IMR-90 (cell line): ENCODE results near the gene FCHSD2. TPM values are rescaled to one million over a fixed set of nuclear protein-coding genes. Genes with fewer than 3 reads are reported as not detected.
A peak's percentile ranks its signal among the peaks of the same experiment; 100 is the strongest.

ENCODE experiments used
- ATAC-seq: fragments of 200-7000 bp; cut with Tn5 transposase; 2 replicates; pipeline ENCODE4 v1.9.1; 2020; ENCODE audit warnings: low read depth, mild to moderate bottlenecking, moderate library complexity
- BruUV-seq: library from RNA; stranded (reverse); fragments of 400-500 nt; replicated peaks from 2 replicates; lab custom pipeline; 2021; lab: Mats Ljungman, UMichigan
- CTCF ChIA-PET: fragments of 300-600 bp; formaldehyde crosslinking; extraction: SDS; loops from one replicate; lab custom pipeline; 2021; ENCODE audit warnings: antibody characterized with exemption; lab: Yijun Ruan, JAX
- POLR2A ChIA-PET: fragments of 300-600 bp; sonication (Branson Sonifier 250); formaldehyde crosslinking; loops from one replicate; lab custom pipeline; 2022; ENCODE audit warnings: antibody characterized with exemption; ENCODE audit not compliant: unreplicated experiment; lab: Charles Lee
- DNase-seq: peaks from one replicate; pipeline ENCODE4 v3.0.0; 2013
- H2AFZ ChIP-seq: replicated peaks from 2 replicates; pipeline ENCODE3; 2013; ENCODE audit warnings: low read length, mild to moderate bottlenecking; ENCODE audit not compliant: poor library complexity
- H2AK5ac ChIP-seq: 2 replicates; pipeline ENCODE4 v1.6.1; 2013; ENCODE audit warnings: low read depth, low read length, inconsistent platforms
- H2AK9ac ChIP-seq: replicated peaks from 2 replicates; pipeline ENCODE3; 2013; ENCODE audit warnings: mild to moderate bottlenecking, low read depth, low read length, moderate library complexity; ENCODE audit not compliant: poor library complexity
- H2BK120ac ChIP-seq: 2 replicates; pipeline ENCODE4 v1.6.1; 2013; ENCODE audit warnings: low read depth, low read length, inconsistent platforms
- H2BK15ac ChIP-seq: 3 replicates; pipeline ENCODE4 v1.6.1; 2013; ENCODE audit warnings: low read depth, low read length, inconsistent platforms
- H2BK20ac ChIP-seq: 2 replicates; pipeline ENCODE4 v1.6.1; 2013; ENCODE audit warnings: low read depth, mild to moderate bottlenecking, inconsistent platforms, low read length, moderate library complexity
- H2BK5ac ChIP-seq: 2 replicates; pipeline ENCODE4 v1.6.1; 2013; ENCODE audit warnings: mild to moderate bottlenecking, low read depth, low read length, inconsistent platforms; ENCODE audit not compliant: poor library complexity, severe bottlenecking
- H3K14ac ChIP-seq: replicated peaks from 2 replicates; pipeline ENCODE4 v1.6.1; 2013; ENCODE audit warnings: low read depth, low read length, inconsistent platforms
- H3K18ac ChIP-seq: 2 replicates; pipeline ENCODE4 v1.6.1; 2013; ENCODE audit warnings: low read depth, low read length, control low read depth
- H3K23ac ChIP-seq: 2 replicates; pipeline ENCODE4 v1.6.1; 2013; ENCODE audit warnings: low read depth, low read length, inconsistent platforms
- H3K27ac ChIP-seq: 2 replicates; pipeline ENCODE4 v1.5.1; 2013; ENCODE audit warnings: mild to moderate bottlenecking, control low read depth, low read length; ENCODE audit not compliant: insufficient read depth
- H3K27me3 ChIP-seq: 2 replicates; pipeline ENCODE4 v1.6.1; 2013; ENCODE audit warnings: low read length; ENCODE audit not compliant: control insufficient read depth, insufficient read depth
- H3K36me3 ChIP-seq: 2 replicates; pipeline ENCODE4 v1.6.1; 2013; ENCODE audit warnings: low read length, mixed read lengths; ENCODE audit not compliant: control insufficient read depth, insufficient read depth
- H3K4ac ChIP-seq: 2 replicates; pipeline ENCODE4 v1.6.1; 2013; ENCODE audit warnings: low read depth, low read length, inconsistent platforms
- H3K4me1 ChIP-seq: 2 replicates; pipeline ENCODE4 v1.6.1; 2013; ENCODE audit warnings: low read length, mixed read lengths; ENCODE audit not compliant: control insufficient read depth, insufficient read depth
- H3K4me2 ChIP-seq: 2 replicates; pipeline ENCODE4 v1.6.1; 2013; ENCODE audit warnings: low read depth, mild to moderate bottlenecking, control low read depth, low read length, moderate library complexity
- H3K4me3 ChIP-seq: 2 replicates; pipeline ENCODE4 v1.5.1; 2013; ENCODE audit warnings: low read depth, mild to moderate bottlenecking, control low read depth, low read length, moderate library complexity; ENCODE audit not compliant: insufficient read depth
- H3K56ac ChIP-seq: 2 replicates; pipeline ENCODE4 v1.6.1; 2013; ENCODE audit warnings: low read length, inconsistent platforms; ENCODE audit not compliant: insufficient read depth; ENCODE audit errors: extremely low read depth
- H3K79me1 ChIP-seq, 2 experiments: 2 replicates each; pipeline ENCODE4 v1.6.1; 2013; ENCODE audit warnings: low read length in 2 of 2, inconsistent platforms in 1 of 2, low read depth in 1 of 2
- H3K9ac ChIP-seq: 2 replicates; pipeline ENCODE4 v1.6.1; 2013; ENCODE audit warnings: low read depth, low read length, control low read depth
- H3K9me1 ChIP-seq: 2 replicates; pipeline ENCODE4 v1.6.1; 2013; ENCODE audit warnings: low read length, inconsistent platforms; ENCODE audit not compliant: insufficient read depth
- H3K9me3 ChIP-seq: 2 replicates; pipeline ENCODE4 v1.6.1; 2013; ENCODE audit warnings: low read length; ENCODE audit not compliant: control insufficient read depth, insufficient read depth
- H4K20me1 ChIP-seq: 2 replicates; pipeline ENCODE4 v1.6.1; 2013; ENCODE audit warnings: low read length, inconsistent platforms; ENCODE audit not compliant: insufficient read depth
- H4K5ac ChIP-seq: 2 replicates; pipeline ENCODE4 v1.6.1; 2013; ENCODE audit warnings: mild to moderate bottlenecking, low read depth, low read length, control low read depth
- H4K8ac ChIP-seq, 2 experiments: 2 replicates each; pipeline ENCODE4 v1.6.1; 2013; ENCODE audit warnings: low read depth in 2 of 2, low read length in 2 of 2, control low read depth in 1 of 2, inconsistent platforms in 1 of 2
- H4K91ac ChIP-seq: 2 replicates; pipeline ENCODE4 v1.6.1; 2013; ENCODE audit warnings: low read depth, low read length, inconsistent platforms; ENCODE audit not compliant: insufficient read depth
- BHLHE40 ChIP-seq: fragments of 150-350 bp; IDR thresholded peaks from 2 replicates; pipeline ENCODE4 v1.6.1; 2016; ENCODE audit warnings: mild to moderate bottlenecking, low read depth, low read length
- CEBPB ChIP-seq: IDR thresholded peaks from 2 replicates; pipeline ENCODE4 v1.6.1; 2012; ENCODE audit warnings: low read depth, low read length, improper control_type of control experiment
- CHD1 ChIP-seq: IDR thresholded peaks from 2 replicates; pipeline ENCODE4 v1.6.1; 2012; ENCODE audit warnings: low read depth, low read length, improper control_type of control experiment
- FOS ChIP-seq: fragments of 150-350 bp; IDR thresholded peaks from 2 replicates; pipeline ENCODE4 v1.6.1; 2016; ENCODE audit warnings: low read depth, low read length
- MAFK ChIP-seq: IDR thresholded peaks from 2 replicates; pipeline ENCODE4 v1.6.1; 2012; ENCODE audit warnings: low read depth, low read length, improper control_type of control experiment
- MAZ ChIP-seq: IDR thresholded peaks from 2 replicates; pipeline ENCODE4 v1.6.1; 2012; ENCODE audit warnings: low read depth, mild to moderate bottlenecking, low read length, improper control_type of control experiment, moderate library complexity, borderline replicate concordance
- MXI1 ChIP-seq: IDR thresholded peaks from 2 replicates; pipeline ENCODE4 v1.6.1; 2012; ENCODE audit warnings: low read depth, mild to moderate bottlenecking, low read length, moderate library complexity, borderline replicate concordance
- NFE2L2 ChIP-seq: fragments of 150-350 bp; IDR thresholded peaks from 2 replicates; pipeline ENCODE4 v1.6.1; 2016; ENCODE audit warnings: low read depth, mild to moderate bottlenecking, low read length
- POLR2A ChIP-seq: IDR thresholded peaks from 2 replicates; pipeline ENCODE4 v1.6.1; 2012; ENCODE audit warnings: mild to moderate bottlenecking, low read depth, low read length
- RAD21 ChIP-seq: IDR thresholded peaks from 2 replicates; pipeline ENCODE4 v1.6.1; 2012; ENCODE audit warnings: low read length, improper control_type of control experiment
- RCOR1 ChIP-seq: IDR thresholded peaks from 2 replicates; pipeline ENCODE4 v1.6.1; 2012; ENCODE audit warnings: mild to moderate bottlenecking, low read length, improper control_type of control experiment; ENCODE audit not compliant: insufficient replicate concordance
- RFX5 ChIP-seq: IDR thresholded peaks from 2 replicates; pipeline ENCODE4 v1.8.0; 2012; ENCODE audit warnings: low read depth, mild to moderate bottlenecking, low read length, moderate library complexity
- SMC3 ChIP-seq: fragments of 150-350 bp; IDR thresholded peaks from 2 replicates; pipeline ENCODE4 v1.6.1; 2016; ENCODE audit warnings: low read depth, mild to moderate bottlenecking, antibody characterized with exemption, low read length, moderate library complexity
- USF2 ChIP-seq: fragments of 150-350 bp; IDR thresholded peaks from 2 replicates; pipeline ENCODE4 v1.6.1; 2017; ENCODE audit warnings: mild to moderate bottlenecking, antibody characterized with exemption, low read length, low read depth
- WGBS, 2 experiments: methylation state at CpG; one replicate each; pipeline versions ENCODE4 v1.1.5 to v1.1.7; 2013; ENCODE audit warnings: missing lambda C conversion rate in 2 of 2; ENCODE audit not compliant: insufficient read length in 1 of 2; ENCODE audit errors: extremely low coverage in 2 of 2; 5-methylcytosine and 5-hydroxymethylcytosine counted together
- dilution Hi-C: fragments of 300-500 bp; cut with HindIII; formaldehyde crosslinking; loops from one replicate; pipeline ENCODE4 v1.14.3; 2018; ENCODE audit warnings: low sequenced_read_pairs; ENCODE audit not compliant: unreplicated experiment
- in situ Hi-C: fragments of 300-500 bp; cut with MboI; formaldehyde crosslinking; loops from 3 replicates; pipeline ENCODE4 v1.14.3; 2019; ENCODE audit warnings: low sequenced_read_pairs, inconsistent platforms, mixed read lengths
- intact Hi-C: fragments of 100-400 bp; cut with micrococcal nuclease; formaldehyde crosslinking; loops from 2 replicates; pipeline ENCODE4 v1.10.0; 2022
- polyA plus RNA-seq, 3 experiments: library from polyadenylated mRNA; depleted of rRNA; stranded (reverse); fragments of >200 nt; gene quantifications; 2 replicates each; pipeline ENCODE4 v1.2.3, GENCODE V29; 2012; ENCODE audit warnings: low replicate concordance in 1 of 3
- total RNA-seq: library from RNA; depleted of rRNA; stranded (reverse); fragments of >200 nt; gene quantifications from 2 replicates; pipeline ENCODE4 v1.2.3, GENCODE V29; 2012
- TF ChIP-seq, protein P1 (sequence below): conservative IDR thresholded peaks from 2 replicates; pipeline ENCODE4 v1.5.1; 2012; ENCODE audit warnings: mild to moderate bottlenecking, low read depth, low read length, improper control_type of control experiment
- TF ChIP-seq, protein P2 (sequence below): fragments of 150-350 bp; IDR thresholded peaks from 2 replicates; pipeline ENCODE4 v1.6.1; 2016; ENCODE audit warnings: low read depth, mild to moderate bottlenecking, low read length, moderate library complexity, borderline replicate concordance

FCHSD2 gene
- total and polyA plus RNA-seq, 2 of the 4 experiments (the other 2 are of a cell fraction), result 5.9 to 18.7 TPM

GRCh38 chr11:72958791-72959190 lies 183.3 kb downstream of the FCHSD2 start:
- Histone ChIP-seq H4K91ac (no peak overlapping the region), H3K36me3 (no peaks in the 10 kb centered on the region), H3K9ac (no peak overlapping the region), H2AFZ (no peak overlapping the region), H2BK5ac (no peak overlapping the region), H3K27me3 (no peaks in the 10 kb centered on the region), H3K79me1 (peaks cover 3 to 23% of the 10 kb centered on the region in 2 experiments; a peak in 3 of 4 replicates), H3K14ac (no peak overlapping the region), H3K4me1 (no peaks in the 10 kb centered on the region; the same call in 1 of the 2 replicates), H2AK9ac (no peak overlapping the region), H2BK15ac (no peak overlapping the region), H3K18ac (no peak overlapping the region), H3K9me3 (no peaks in the 10 kb centered on the region), H3K4me3 (no peak overlapping the region), H3K4ac (no peak overlapping the region), H3K27ac (no peak overlapping the region), H2BK20ac (no peak overlapping the region), H4K20me1 (0 out of 2 replicates have a peak, but pooled peaks cover 2% of the 10 kb centered on the region), H4K8ac (no peak overlapping the region), H4K5ac (no peak overlapping the region), H3K9me1 (peaks cover 6% of the 10 kb centered on the region; the same call in 1 of the 2 replicates), H3K23ac (no peak overlapping the region), H3K56ac (no peak overlapping the region), H2BK120ac (no peak overlapping the region), H3K4me2 (no peak overlapping the region), H2AK5ac (no peak overlapping the region)
- no CpG with 5 or more reads among the region's 2 CpGs for WGBS, 2 experiments
- intact Hi-C loops (no loop called here), in situ Hi-C loops (no loop called here), dilution Hi-C loops (no loop called here)
- DNase-seq (peak; percentile 47), ATAC-seq (no peak)
- BruUV-seq, result no TSS peak
- CTCF ChIA-PET, result no interaction called here
- TF ChIP-seq RFX5 (no peak), NFE2L2 (no peak), BHLHE40 (no peak), SMC3 (no peak), CEBPB (no peak), MAFK (no peak), MXI1 (no peak), POLR2A (no peak), MAZ (no peak), USF2 (no peak), CHD1 (no peak), FOS (no peak), RCOR1 (no peak), RAD21 (no peak)
- TF ChIP-seq, protein P1, sequence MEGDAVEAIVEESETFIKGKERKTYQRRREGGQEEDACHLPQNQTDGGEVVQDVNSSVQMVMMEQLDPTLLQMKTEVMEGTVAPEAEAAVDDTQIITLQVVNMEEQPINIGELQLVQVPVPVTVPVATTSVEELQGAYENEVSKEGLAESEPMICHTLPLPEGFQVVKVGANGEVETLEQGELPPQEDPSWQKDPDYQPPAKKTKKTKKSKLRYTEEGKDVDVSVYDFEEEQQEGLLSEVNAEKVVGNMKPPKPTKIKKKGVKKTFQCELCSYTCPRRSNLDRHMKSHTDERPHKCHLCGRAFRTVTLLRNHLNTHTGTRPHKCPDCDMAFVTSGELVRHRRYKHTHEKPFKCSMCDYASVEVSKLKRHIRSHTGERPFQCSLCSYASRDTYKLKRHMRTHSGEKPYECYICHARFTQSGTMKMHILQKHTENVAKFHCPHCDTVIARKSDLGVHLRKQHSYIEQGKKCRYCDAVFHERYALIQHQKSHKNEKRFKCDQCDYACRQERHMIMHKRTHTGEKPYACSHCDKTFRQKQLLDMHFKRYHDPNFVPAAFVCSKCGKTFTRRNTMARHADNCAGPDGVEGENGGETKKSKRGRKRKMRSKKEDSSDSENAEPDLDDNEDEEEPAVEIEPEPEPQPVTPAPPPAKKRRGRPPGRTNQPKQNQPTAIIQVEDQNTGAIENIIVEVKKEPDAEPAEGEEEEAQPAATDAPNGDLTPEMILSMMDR, result no peak
- TF ChIP-seq, protein P2, sequence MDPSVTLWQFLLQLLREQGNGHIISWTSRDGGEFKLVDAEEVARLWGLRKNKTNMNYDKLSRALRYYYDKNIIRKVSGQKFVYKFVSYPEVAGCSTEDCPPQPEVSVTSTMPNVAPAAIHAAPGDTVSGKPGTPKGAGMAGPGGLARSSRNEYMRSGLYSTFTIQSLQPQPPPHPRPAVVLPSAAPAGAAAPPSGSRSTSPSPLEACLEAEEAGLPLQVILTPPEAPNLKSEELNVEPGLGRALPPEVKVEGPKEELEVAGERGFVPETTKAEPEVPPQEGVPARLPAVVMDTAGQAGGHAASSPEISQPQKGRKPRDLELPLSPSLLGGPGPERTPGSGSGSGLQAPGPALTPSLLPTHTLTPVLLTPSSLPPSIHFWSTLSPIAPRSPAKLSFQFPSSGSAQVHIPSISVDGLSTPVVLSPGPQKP, result no peak
- POLR2A ChIA-PET, result no interaction called here
